Ishikawa (cell line): Measurements from ENCODE around the gene CIT.

ENCODE experiments used
- CEBPB ChIP-seq: IDR thresholded peaks from 2 replicates; pipeline ENCODE4 v1.6.1; 2012
- CREB1 ChIP-seq: IDR thresholded peaks from 2 replicates; pipeline ENCODE4 v1.6.1; 2012; ENCODE audit warnings: low read depth
- EGR1 ChIP-seq: IDR thresholded peaks from 2 replicates; pipeline ENCODE4 v1.6.1; 2012
- EP300 ChIP-seq: IDR thresholded peaks from 2 replicates; pipeline ENCODE4 v1.6.1; 2012; ENCODE audit warnings: borderline replicate concordance
- FOXM1 ChIP-seq: IDR thresholded peaks from 2 replicates; pipeline ENCODE4 v1.6.1; 2012; ENCODE audit warnings: low read depth, borderline replicate concordance
- MAX ChIP-seq: IDR thresholded peaks from 2 replicates; pipeline ENCODE4 v1.6.1; 2012
- NFIC ChIP-seq: IDR thresholded peaks from 2 replicates; pipeline ENCODE4 v1.6.1; 2012
- RAD21 ChIP-seq: IDR thresholded peaks from 2 replicates; pipeline ENCODE4 v1.6.1; 2012; ENCODE audit warnings: low read depth
- REST ChIP-seq: IDR thresholded peaks from 2 replicates; pipeline ENCODE4 v1.6.1; 2012; ENCODE audit warnings: low read depth, mild to moderate bottlenecking
- TAF1 ChIP-seq: IDR thresholded peaks from 2 replicates; pipeline ENCODE4 v1.6.1; 2012; ENCODE audit warnings: low read depth, mild to moderate bottlenecking
- TCF12 ChIP-seq: IDR thresholded peaks from 2 replicates; pipeline ENCODE4 v1.6.1; 2012; ENCODE audit warnings: low read depth
- TEAD4 ChIP-seq: IDR thresholded peaks from 2 replicates; pipeline ENCODE4 v1.6.1; 2012
- USF1 ChIP-seq: IDR thresholded peaks from 2 replicates; pipeline ENCODE4 v1.6.1; 2012
- YY1 ChIP-seq: IDR thresholded peaks from 2 replicates; pipeline ENCODE4 v1.6.1; 2012; ENCODE audit warnings: low read depth
- ZBTB7A ChIP-seq: IDR thresholded peaks from 2 replicates; pipeline ENCODE4 v1.6.1; 2012; ENCODE audit warnings: low read depth

The CIT gene

GRCh38 chr12:119683816-119684215 is 193.3 kb downstream of the CIT start:
- TF ChIP-seq RAD21 (no peak), FOXM1 (no peak), TAF1 (no peak), EGR1 (no peak), ZBTB7A (no peak), MAX (no peak), CEBPB (no peak), CREB1 (no peak), EP300 (no peak), TEAD4 (no peak), YY1 (no peak), TCF12 (no peak), REST (no peak), USF1 (no peak), NFIC (no peak)

GRCh38 chr12:119683413-119683812 is 193.7 kb downstream of the CIT start:
- TF ChIP-seq FOXM1 (no peak), YY1 (no peak), CEBPB (no peak), TAF1 (no peak), CREB1 (no peak), NFIC (no peak), TEAD4 (no peak)

- TF ChIP-seq USF1 (no peak), ZBTB7A (no peak)
Measured at GRCh38 chr12:119682639-119683252, 194.4 kb downstream of the CIT start.

GRCh38 chr12:119681728-119682638 is 195.1 kb downstream of the CIT start:
- no peak for TF ChIP-seq NFIC
- TF ChIP-seq CREB1 = no peak
- TF ChIP-seq TEAD4 = no peak
- TF ChIP-seq MAX = no peak
- no peak for TF ChIP-seq TAF1
- TF ChIP-seq EGR1 = no peak
- no peak for TF ChIP-seq RAD21

GRCh38 chr12:119681111-119681510 is 196.0 kb downstream of the CIT start:
- TF ChIP-seq REST = no peak
- TF ChIP-seq CEBPB = no peak
- no peak for TF ChIP-seq NFIC
- no peak for TF ChIP-seq ZBTB7A
- no peak for TF ChIP-seq TAF1
- TF ChIP-seq YY1 = no peak
- no peak for TF ChIP-seq TEAD4
- no peak for TF ChIP-seq USF1
- no peak for TF ChIP-seq MAX
- no peak for TF ChIP-seq EP300
- TF ChIP-seq TCF12 = no peak
- TF ChIP-seq EGR1 = no peak
- TF ChIP-seq RAD21 = no peak
- TF ChIP-seq CREB1 = no peak
- no peak for TF ChIP-seq FOXM1

- TF ChIP-seq CEBPB = no peak
- no peak for TF ChIP-seq CREB1
- no peak for TF ChIP-seq TAF1
- no peak for TF ChIP-seq REST
- TF ChIP-seq MAX = no peak
Measured at GRCh38 chr12:119679490-119679889, 197.6 kb downstream of the CIT start.
